Measurements from ENCODE around the gene DMPK.
A peak's percentile ranks its signal among the peaks of the same experiment; 100 is the strongest.

Gene DMPK

DNA sequence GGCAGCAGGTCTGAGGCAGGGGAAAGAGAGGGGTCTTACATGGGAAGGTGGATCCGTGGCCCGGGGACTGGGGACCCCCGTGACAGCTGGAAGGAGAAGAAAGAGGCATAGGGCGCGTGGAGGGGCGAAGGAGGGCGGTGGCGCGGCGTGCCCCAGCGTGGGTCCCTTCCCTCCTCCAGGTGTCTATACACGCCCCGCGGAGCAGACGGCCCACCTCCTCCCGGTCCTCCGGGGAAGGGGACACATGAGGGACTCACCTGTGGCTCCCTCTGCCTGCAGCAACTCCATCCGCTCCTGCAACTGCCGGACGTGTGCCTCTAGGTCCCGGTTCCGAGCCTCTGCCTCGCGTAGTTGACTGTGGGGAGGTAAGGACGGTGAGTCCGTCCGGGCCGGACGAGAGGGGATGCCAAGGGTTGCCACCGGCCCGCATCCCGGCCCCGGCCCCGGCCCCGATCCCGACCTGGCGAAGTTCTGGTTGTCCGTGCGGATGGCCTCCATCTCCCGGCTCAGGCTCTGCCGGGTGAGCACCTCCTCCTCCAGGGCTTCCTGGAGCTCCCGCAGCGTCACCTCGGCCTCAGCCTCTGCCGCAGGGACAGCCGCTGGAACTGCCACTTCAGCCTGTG, 10.9 kb downstream of the DMPK start:
- Histone ChIP-seq H3K27ac (ENCODE audit: low read depth, low read length) (peak overlapping the region; percentile 65), H3K9ac (ENCODE audit: low read length) (no peak overlapping the region), H3K4me1 (ENCODE audit: insufficient read depth, low read length) (peaks cover 9% of the 10 kb centered on the region), H3K27me3 (ENCODE audit: control insufficient read depth in 1 of 2, insufficient read depth in 2 of 2, low read length in 2 of 2) (no peaks in the 10 kb centered on the region), H3K9me3 (ENCODE audit: low read length) (no peaks in the 10 kb centered on the region), H3K4me3 (ENCODE audit: low read depth in 1 of 2, low read length in 2 of 2) (no peak overlapping the region), H3K36me3 (ENCODE audit: insufficient read depth, low read length) (peaks cover 28% of the 10 kb centered on the region)

DNA sequence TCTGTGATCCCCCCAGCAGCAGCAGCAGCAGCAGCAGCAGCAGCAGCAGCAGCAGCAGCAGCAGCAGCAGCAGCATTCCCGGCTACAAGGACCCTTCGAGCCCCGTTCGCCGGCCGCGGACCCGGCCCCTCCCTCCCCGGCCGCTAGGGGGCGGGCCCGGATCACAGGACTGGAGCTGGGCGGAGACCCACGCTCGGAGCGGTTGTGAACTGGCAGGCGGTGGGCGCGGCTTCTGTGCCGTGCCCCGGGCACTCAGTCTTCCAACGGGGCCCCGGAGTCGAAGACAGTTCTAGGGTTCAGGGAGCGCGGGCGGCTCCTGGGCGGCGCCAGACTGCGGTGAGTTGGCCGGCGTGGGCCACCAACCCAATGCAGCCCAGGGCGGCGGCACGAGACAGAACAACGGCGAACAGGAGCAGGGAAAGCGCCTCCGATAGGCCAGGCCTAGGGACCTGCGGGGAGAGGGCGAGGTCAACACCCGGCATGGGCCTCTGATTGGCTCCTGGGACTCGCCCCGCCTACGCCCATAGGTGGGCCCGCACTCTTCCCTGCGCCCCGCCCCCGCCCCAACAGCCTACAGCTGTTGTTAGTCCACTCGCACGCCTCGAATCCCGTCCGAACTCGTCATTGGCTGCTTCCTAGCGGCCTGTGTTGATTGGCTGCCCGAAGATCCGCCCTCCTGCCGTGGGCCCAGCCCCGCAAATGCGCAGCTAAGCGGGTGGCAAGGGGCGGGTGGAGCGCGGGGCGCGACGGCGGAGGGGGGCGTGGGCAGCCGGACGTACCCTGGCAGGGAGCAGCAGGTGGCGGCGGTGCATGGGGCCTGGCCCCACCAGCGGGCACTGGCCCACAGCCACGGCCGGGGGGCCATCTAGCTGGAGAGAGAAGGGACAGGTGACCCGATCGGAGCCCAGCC, 11.8 kb downstream of the DMPK start:
- Histone ChIP-seq H3K36me3 (ENCODE audit: insufficient read depth, low read length) (peaks cover 27% of the 10 kb centered on the region), H3K4me1 (ENCODE audit: insufficient read depth, low read length) (peaks cover 19% of the 10 kb centered on the region), H3K27me3 (ENCODE audit: control insufficient read depth in 1 of 2, insufficient read depth in 2 of 2, low read length in 2 of 2) (no peaks in the 10 kb centered on the region), H3K9ac (ENCODE audit: low read length) (no peak overlapping the region), H3K4me3 (ENCODE audit: low read depth in 1 of 2, low read length in 2 of 2) (peak overlapping the region; percentile 28 to 60), H3K27ac (ENCODE audit: low read depth, low read length) (peak overlapping the region; percentile 80), H3K9me3 (ENCODE audit: low read length) (no peaks in the 10 kb centered on the region)

DNA sequence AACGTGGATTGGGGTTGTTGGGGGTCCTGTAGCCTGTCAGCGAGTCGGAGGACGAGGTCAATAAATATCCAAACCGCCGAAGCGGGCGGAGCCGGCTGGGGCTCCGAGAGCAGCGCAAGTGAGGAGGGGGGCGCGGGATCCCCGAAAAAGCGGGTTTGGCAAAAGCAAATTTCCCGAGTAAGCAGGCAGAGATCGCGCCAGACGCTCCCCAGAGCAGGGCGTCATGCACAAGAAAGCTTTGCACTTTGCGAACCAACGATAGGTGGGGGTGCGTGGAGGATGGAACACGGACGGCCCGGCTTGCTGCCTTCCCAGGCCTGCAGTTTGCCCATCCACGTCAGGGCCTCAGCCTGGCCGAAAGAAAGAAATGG, 12.5 kb downstream of the DMPK start:
- Histone ChIP-seq H3K4me1 (ENCODE audit: insufficient read depth, low read length) (peaks cover 26% of the 10 kb centered on the region), H3K9me3 (ENCODE audit: low read length) (no peaks in the 10 kb centered on the region), H3K36me3 (ENCODE audit: insufficient read depth, low read length) (peaks cover 24% of the 10 kb centered on the region), H3K27ac (ENCODE audit: low read depth, low read length) (peak overlapping the region; percentile 80), H3K9ac (ENCODE audit: low read length) (peak overlapping the region; percentile 2), H3K27me3 (ENCODE audit: control insufficient read depth in 1 of 2, insufficient read depth in 2 of 2, low read length in 2 of 2) (no peaks in the 10 kb centered on the region), H3K4me3 (ENCODE audit: low read depth in 1 of 2, low read length in 2 of 2) (peak overlapping the region; percentile 18 to 60)

DNA sequence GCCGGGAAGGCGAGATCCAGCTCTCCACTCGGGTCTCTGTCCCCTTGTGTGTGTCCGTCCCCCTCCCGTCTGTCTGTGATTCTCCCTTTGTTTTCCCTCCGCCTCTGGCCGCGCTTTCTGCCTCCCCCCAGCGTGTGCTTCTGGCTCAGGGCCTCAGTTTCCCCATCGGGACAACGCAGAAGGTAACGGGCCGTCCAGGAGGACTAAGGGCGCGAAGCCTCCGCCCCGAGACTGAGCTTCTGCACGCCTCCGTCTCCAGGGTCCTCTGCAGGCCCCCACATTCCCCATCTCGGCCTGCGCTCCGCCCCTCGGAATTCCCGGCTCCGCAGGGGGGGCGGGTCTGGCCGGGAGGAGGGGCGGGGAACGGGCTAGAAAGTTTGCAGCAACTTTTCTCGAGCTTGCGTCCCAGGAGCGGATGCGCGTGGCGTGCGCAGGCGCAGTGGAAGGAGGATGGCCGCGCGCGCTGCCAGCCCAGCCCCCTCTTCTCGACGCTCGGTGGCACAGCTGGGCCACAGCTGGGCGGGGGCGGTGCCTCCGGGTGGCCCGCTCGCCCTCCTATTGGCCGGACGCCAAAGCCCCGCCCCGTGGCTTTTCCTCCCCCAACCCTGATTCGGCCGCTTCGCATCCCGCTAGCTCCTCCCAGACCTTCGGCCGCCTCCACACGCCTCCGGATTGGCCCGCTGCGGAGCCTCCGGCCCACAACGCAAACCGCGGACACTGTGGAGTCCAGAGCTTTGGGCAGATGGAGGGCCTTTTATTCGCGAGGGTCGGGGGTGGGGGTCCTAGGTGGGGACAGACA, 13.1 kb downstream of the DMPK start, which contains the start of gene SIX5:
Gene SIX5 (minus strand): TSS at position 269 of the 799 bp plus-strand sequence. CDS start 408 bp downstream, outside the sequence.
- Histone ChIP-seq H3K4me1 (ENCODE audit: insufficient read depth, low read length) (peaks cover 32% of the 10 kb centered on the region), H3K27me3 (ENCODE audit: control insufficient read depth in 1 of 2, insufficient read depth in 2 of 2, low read length in 2 of 2) (no peaks in the 10 kb centered on the region), H3K36me3 (ENCODE audit: insufficient read depth, low read length) (peaks cover 19% of the 10 kb centered on the region), H3K9ac (ENCODE audit: low read length) (peak within 1 kb of the TSS; percentile 88), H3K4me3 (ENCODE audit: low read depth in 1 of 2, low read length in 2 of 2) (peak within 1 kb of the TSS; percentile 81 to 87), H3K27ac (ENCODE audit: low read depth, low read length) (peak within 1 kb of the TSS; percentile 99), H3K9me3 (ENCODE audit: low read length) (no peaks in the 10 kb centered on the region)

DNA sequence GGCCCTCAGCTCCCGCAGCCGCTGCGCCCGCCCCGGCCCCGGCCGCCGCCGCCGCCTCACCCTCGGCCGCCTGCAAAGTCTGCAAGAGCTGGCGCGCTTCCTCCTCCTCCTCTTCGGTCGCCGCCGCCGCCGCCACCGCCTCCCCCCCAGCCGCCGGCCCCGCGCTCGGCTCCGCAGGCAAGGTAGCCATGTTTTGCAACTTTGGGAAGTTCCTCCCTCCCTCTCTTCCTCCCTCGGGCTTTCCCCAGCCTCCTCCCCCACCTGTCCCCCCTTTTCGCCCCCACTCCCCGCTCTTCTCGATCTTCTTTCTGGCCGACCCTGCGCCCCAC, 13.7 kb downstream of the DMPK start:
- peak overlapping the region; percentile 88 for H3K9ac ChIP-seq (ENCODE audit: low read length)
- H3K27me3 ChIP-seq (ENCODE audit: control insufficient read depth in 1 of 2, insufficient read depth in 2 of 2, low read length in 2 of 2) = no peaks in the 10 kb centered on the region
- peak overlapping the region; percentile 99 for H3K27ac ChIP-seq (ENCODE audit: low read depth, low read length)
- H3K9me3 ChIP-seq (ENCODE audit: low read length) = no peaks in the 10 kb centered on the region
- peak overlapping the region; percentile 80 to 87 for H3K4me3 ChIP-seq (ENCODE audit: low read depth in 1 of 2, low read length in 2 of 2)
- peaks cover 19% of the 10 kb centered on the region for H3K36me3 ChIP-seq (ENCODE audit: insufficient read depth, low read length)
- H3K4me1 ChIP-seq (ENCODE audit: insufficient read depth, low read length) = peaks cover 37% of the 10 kb centered on the region

DNA sequence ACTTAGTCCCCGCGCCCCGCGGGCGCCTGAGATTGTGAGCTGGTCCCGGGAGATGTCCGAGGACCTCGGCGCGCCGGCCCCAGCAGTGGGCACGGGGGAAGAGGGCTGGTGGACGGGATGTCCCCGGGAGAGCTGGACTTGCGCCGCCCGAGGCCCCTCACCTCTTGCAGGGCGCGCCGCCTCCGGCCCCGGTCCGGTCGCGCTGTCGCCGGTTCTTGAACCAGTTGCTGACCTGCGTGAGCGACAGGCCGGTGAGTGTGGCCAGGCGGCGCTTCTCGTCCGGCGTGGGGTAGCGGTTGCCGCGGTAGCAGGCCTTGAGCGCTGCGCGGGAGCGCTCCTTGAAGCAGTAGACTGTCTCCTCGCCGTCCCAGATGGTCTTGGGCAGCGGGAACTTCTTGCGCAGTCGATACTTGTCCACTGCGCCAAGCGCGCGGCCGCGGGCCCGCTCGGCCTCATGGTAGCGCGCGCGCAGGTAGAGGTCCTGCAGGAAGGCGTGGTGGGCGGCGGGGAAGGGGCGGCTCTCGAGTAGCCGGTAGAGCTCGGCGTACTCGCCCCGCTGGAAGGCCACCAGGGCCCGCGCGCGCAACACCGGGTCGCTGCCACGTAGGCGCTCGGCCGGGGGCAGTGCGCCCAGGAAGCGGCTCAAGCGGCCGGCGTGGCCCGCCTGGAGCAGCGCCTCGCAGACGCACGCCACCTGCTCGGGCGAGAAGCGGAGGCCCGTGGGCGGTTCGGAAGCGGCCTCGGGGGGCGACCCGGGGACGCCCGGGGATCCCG, 14.2 kb downstream of the DMPK start:
- no peaks in the 10 kb centered on the region for H3K27me3 ChIP-seq (ENCODE audit: control insufficient read depth in 1 of 2, insufficient read depth in 2 of 2, low read length in 2 of 2)
- peaks cover 13% of the 10 kb centered on the region for H3K36me3 ChIP-seq (ENCODE audit: insufficient read depth, low read length)
- no peaks in the 10 kb centered on the region for H3K9me3 ChIP-seq (ENCODE audit: low read length)
- peak overlapping the region; percentile 92 for H3K27ac ChIP-seq (ENCODE audit: low read depth, low read length)
- H3K4me1 ChIP-seq (ENCODE audit: insufficient read depth, low read length) = peaks cover 43% of the 10 kb centered on the region
- peak overlapping the region; percentile 88 for H3K9ac ChIP-seq (ENCODE audit: low read length)
- peak overlapping the region; percentile 81 to 87 for H3K4me3 ChIP-seq (ENCODE audit: low read depth in 1 of 2, low read length in 2 of 2)

DNA sequence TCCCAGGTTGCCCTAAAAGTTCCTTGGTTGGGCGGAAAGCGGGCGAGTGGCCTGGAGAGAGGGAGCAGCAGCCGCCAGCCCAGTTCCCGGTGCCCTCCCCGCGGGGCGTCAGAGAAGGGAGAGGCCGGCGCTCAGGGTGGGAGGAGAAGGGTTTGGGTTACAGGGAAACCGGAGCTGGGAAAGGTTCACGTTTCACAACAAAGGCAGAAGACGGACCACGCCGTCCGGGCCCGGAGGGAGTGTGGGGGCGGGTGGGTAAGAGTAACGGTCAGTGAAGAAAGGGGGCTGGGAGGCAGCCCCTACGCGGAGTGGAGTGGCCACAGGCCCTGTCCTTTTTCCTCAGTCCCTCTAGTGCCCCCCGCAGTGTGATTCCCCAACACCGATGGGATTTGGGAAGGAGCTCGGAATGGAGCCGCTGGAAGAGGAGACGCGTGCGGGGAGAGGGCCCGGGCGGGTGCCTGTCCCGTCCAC, 14.8 kb downstream of the DMPK start:
- Histone ChIP-seq H3K27ac (ENCODE audit: low read depth, low read length) (peak overlapping the region; percentile 92), H3K36me3 (ENCODE audit: insufficient read depth, low read length) (peaks cover 7% of the 10 kb centered on the region), H3K9me3 (ENCODE audit: low read length) (no peaks in the 10 kb centered on the region), H3K9ac (ENCODE audit: low read length) (peak overlapping the region; percentile 74), H3K27me3 (ENCODE audit: control insufficient read depth in 1 of 2, insufficient read depth in 2 of 2, low read length in 2 of 2) (no peaks in the 10 kb centered on the region), H3K4me1 (ENCODE audit: insufficient read depth, low read length) (peaks cover 43% of the 10 kb centered on the region), H3K4me3 (ENCODE audit: low read depth in 1 of 2, low read length in 2 of 2) (peak overlapping the region; percentile 81 to 87)

DNA sequence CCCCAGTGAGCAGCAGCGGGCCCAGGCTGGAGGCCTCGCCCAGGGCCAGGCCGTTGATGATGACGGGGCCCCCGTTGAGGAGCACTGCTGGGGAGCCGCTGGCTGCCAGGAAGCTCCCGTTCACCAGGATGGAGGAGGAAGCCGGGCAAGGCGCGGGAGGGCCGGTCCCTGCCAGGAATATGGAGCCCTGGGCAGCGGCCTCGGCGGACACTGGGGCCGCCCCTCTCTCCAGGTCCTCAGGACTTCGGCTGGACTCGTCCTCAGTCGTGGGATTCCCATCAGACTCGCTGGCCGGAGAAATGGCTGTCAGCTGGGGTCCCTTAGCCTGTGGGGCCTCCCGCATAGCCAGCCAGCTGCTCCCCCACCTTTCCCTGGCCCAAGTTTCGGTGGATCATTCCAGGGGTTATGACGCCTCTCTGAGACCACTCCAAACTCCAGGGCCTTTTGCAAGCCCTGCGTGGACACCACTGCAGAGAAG, 15.4 kb downstream of the DMPK start:
- H3K27ac ChIP-seq (ENCODE audit: low read depth, low read length) = peak overlapping the region; percentile 92
- H3K4me3 ChIP-seq (ENCODE audit: low read depth in 1 of 2, low read length in 2 of 2) = peak overlapping the region; percentile 81 to 87
- no peaks in the 10 kb centered on the region for H3K9me3 ChIP-seq (ENCODE audit: low read length)
- peaks cover 43% of the 10 kb centered on the region for H3K4me1 ChIP-seq (ENCODE audit: insufficient read depth, low read length)
- H3K36me3 ChIP-seq (ENCODE audit: insufficient read depth, low read length) = peaks cover 2% of the 10 kb centered on the region
- H3K27me3 ChIP-seq (ENCODE audit: control insufficient read depth in 1 of 2, insufficient read depth in 2 of 2, low read length in 2 of 2) = no peaks in the 10 kb centered on the region
- H3K9ac ChIP-seq (ENCODE audit: low read length) = peak overlapping the region; percentile 74

DNA sequence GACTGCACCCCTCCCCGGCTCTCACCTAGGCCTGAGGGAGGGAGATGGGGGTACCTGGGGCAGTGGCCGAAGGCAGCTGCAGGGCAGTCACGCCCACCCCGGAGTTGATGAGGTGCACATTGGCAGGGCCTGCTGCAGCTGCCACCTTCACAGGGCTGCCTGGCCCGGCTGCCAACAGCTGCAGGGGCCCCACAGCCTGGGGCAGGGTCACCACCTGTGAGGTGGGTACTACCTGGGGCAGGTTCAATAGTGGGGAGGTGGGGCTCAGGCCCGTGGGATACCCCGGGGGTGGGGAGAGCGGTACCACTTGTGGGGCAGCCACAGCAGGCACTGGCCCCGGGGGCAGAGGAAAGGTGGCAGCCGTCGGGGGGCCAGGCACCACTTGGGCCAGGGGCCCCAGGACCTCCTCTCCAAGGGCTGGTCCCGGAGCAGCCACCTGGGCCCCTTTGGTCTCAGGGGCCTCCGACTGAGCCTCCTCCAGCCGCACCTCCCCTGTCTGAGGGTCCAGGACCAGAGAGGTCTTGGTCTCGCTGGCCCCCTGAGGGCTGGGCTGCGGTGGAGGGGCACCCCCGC, 15.9 kb downstream of the DMPK start:
- Histone ChIP-seq H3K27me3 (ENCODE audit: control insufficient read depth in 1 of 2, insufficient read depth in 2 of 2, low read length in 2 of 2) (no peaks in the 10 kb centered on the region), H3K9me3 (ENCODE audit: low read length) (no peaks in the 10 kb centered on the region), H3K4me3 (ENCODE audit: low read depth in 1 of 2, low read length in 2 of 2) (peak overlapping the region; percentile 81 to 87), H3K9ac (ENCODE audit: low read length) (peak overlapping the region; percentile 74), H3K4me1 (ENCODE audit: insufficient read depth, low read length) (peaks cover 42% of the 10 kb centered on the region), H3K36me3 (ENCODE audit: insufficient read depth, low read length) (no peaks in the 10 kb centered on the region), H3K27ac (ENCODE audit: low read depth, low read length) (peak overlapping the region; percentile 92)

DNA sequence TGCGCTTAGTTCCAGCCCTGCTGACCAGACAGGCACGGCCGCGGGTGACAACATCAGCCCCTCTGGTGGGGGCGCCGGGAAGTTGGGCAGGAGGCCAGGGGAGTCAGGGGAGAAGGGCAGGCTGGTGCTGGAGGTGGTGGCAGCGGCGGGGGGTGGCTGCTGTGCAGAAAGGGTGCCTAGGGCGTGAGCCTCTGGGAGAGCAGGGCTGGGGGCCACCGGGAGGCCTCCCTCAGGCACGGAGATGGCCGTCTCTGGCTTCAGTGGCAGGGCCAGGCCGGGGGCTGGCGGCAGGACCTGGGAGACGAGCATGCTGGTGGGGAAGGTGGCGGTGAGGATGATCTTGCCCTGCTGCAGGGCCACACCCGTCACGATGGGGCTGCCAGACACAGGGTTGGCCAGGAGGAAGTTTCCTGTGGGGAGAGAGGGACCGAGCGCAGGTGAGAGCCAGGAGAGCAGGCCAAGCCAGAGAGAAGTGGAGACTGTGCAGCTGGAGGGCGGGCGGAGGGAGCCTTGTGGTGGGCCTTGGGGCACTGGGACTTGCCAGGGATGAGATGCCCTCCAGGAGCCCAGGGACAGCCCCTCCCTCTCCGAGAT, 16.5 kb downstream of the DMPK start:
- peak overlapping the region; percentile 92 for H3K27ac ChIP-seq (ENCODE audit: low read depth, low read length)
- no peaks in the 10 kb centered on the region for H3K9me3 ChIP-seq (ENCODE audit: low read length)
- peaks cover 36% of the 10 kb centered on the region for H3K4me1 ChIP-seq (ENCODE audit: insufficient read depth, low read length)
- no peak overlapping the region for H3K9ac ChIP-seq (ENCODE audit: low read length)
- no peaks in the 10 kb centered on the region for H3K27me3 ChIP-seq (ENCODE audit: control insufficient read depth in 1 of 2, insufficient read depth in 2 of 2, low read length in 2 of 2)
- peak overlapping the region in 1 of 2 donors; percentile 81 for H3K4me3 ChIP-seq (ENCODE audit: low read depth in 1 of 2, low read length in 2 of 2)
- no peaks in the 10 kb centered on the region for H3K36me3 ChIP-seq (ENCODE audit: insufficient read depth, low read length)

Data from muscle layer of colon (tissue), 2 donors.